Fibroblast of skin of left quadriceps (primary cell): Measurements from ENCODE around the gene SGCD.
"Not testable (repeated sequence)": the region's sequence is repeated elsewhere in the genome, so short reads cannot be mapped to it uniquely, and the experiment has no call there.

Source experiments
- DNase-seq, 2 experiments: peaks; one replicate each; pipeline ENCODE4 v3.0.0-alpha.2; 2013; ENCODE audit warnings: low read depth in 2 of 2

The SGCD gene

DNA sequence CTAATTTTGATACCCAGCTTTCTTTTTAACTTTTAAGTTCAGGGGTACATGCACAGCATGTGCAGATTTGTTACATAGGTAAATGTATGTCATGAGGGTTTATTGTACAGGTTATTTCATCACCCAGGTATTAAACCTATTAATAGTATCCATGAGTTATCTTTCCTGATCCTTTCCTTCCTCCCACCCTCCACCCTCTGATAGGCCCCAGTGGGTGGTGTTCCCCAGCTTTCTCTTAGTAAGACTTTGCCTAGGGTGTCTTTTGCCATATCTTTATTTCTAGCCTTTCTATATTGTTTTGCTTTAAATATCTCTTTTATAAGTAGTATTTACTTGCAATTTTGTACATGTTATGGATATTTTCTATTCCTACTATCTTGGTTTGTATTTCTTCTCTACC is 243.7 kb downstream of the SGCD start:
- no peak for DNase-seq

DNA sequence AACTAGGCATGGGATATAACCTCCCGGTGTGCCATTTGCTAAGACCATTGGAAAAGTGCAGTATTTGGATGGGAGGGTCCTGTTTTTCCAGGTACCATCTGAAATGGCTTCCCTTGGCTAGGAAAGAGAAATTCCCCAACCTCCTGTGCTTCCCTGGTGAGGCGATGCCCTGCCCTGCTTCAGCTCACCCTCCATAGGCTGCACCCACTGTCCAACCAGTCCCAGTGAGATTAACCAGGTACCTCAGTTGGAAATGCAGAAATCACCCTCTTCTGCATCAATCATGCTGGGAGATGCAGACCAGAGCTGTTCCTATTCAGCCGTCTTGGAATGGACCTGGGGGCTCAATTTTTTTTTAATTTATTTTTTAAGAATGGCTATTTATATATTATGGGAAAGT is 254.8 kb downstream of the SGCD start:
- no peak for DNase-seq

DNA sequence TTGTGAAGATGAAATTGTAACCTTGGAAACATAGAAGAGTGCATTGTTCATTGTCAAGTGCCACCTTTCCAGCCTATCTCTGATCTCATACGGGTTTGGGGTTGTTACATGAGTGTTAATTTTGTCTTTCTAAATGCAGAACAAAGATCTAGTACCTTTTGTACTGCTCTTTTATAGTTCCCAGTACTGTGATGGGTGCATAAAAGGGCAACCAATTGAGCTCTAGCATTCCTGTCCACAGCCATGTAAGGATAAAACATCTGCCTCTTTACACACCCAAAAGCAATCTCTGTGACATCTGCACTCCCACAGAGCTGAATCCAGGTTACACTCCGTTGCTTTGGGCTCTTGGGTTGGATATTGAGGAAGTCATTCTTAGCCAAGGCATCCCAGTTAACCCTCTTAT is 255.2 kb downstream of the SGCD start:
- no peak for DNase-seq

DNA sequence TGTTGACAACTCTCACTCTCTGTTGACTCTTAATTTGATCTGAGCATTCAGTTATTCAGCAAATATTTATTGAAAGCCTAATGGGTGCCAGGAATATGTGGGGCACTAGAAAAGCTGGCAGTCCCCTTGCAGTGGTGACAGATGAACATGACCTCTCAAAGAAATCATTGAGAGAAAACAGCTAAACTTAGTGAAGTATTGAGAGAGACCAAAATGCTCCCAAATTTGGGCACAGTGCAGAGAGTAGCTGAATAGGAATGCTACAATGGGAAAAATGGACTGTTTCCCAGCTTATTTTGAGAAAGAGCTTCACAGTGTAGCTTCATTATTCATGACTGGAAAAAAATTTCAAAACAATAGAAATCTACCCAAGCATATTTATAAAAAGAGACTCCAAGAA is 257.9 kb downstream of the SGCD start:
- no peak for DNase-seq

DNA sequence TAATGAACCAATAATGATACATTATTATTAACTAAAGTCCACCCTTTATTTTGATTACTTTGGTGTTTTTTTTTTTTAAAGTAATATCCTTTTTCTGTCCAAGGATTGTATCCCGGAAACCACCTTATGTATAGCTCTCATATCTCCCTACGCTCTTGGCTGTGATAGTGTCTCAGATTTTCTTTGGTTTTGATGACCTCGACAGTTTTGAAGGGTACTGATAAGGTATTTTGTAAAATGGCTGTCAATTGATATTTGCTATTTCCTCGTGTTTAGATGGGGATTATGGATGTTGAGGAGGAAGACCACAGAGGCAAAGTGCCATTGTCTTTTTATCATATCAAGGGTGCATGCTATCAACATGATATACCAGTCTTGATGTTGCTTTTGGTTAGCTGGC is 259.0 kb downstream of the SGCD start:
- no peak for DNase-seq

DNA sequence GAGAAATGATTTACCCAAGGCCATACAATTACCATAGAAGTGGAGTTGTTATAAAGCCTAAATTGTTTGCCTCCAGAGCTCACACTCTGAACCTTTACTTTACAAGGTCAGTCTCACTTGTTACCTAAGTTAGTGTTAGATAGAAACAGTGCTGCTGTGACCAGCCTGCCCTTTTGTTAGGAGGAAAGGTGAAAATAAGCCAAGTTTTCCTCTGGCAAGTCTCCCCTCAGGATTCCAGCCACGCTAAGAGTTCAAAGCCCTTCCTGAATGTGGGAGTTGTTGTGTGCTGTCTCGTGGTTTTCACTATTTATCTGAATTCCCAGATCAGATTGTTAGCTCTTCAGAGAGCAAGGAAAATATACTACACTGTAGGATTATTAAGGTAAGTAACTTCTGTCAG is 260.0 kb downstream of the SGCD start:
- DNase-seq = no peak

DNA sequence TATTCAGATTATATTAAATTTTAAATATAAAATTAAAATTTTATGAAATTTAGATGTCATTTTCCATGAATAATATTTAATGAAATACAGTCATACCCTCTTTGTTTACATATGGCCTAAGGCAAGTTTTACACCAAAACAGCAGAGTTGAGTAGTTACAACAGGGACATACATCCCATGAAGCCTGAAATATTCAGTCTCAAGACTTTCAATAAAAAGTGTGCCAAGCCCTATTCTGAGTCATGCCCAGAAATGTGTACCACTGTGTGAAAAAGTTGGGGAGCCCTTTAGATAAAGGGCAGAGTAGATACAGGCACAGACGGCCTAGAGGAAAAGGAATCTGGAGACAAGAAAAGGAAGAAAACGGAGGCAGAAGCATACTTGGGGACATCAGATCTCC is 261.3 kb downstream of the SGCD start:
- DNase-seq = no peak

DNA sequence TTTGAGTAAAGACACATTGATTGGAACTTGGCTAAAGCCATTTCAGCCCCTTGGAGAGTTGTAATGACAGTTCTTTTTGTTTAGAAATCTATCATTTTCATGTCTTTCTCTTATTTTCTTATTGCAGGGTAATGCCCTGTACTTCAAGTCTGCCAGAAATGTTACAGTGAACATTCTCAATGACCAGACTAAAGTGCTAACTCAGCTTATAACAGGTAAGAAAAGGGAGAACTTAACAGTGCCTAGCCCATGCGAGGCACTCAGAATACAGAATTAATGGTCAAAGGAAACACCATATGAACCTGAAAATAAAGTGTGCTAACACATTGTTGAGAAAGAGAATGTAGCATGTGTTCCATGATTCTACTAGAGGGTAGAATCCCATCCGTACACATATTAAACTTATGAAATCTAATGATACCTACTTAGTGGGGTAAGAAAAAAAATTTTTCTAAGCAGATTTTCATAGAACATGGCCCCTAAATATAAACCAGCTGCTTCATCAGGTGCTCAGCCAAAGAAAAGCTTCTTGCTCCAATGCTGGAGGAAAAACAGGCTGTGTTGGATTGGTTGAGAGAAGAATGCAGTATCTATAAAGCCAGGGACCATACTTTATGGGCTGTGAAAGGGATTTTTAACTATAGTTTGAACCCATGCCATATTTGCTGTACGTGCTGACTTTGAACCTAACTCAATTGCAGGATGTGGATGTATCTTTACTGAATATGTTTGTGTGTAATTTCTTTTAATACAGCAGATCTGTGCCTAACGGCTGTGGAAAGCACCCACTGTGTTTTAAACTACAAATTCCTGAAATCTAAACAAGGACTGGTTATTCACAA is 262.4 kb downstream of the SGCD start:
- DNase-seq = no peak

DNA sequence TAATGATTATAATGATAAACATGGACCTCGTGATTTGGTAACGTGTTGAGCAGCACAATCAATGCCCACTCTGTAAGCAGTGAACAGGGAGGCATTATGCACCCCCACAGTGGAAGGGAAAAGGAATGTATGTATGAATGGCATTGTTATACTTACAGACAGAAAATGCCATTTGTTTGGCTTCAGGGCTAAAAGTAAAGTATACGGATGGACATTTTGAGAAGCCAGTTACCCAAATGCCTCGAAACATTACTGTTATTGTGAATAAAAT is 262.9 kb downstream of the SGCD start:
- DNase-seq = no peak

DNA sequence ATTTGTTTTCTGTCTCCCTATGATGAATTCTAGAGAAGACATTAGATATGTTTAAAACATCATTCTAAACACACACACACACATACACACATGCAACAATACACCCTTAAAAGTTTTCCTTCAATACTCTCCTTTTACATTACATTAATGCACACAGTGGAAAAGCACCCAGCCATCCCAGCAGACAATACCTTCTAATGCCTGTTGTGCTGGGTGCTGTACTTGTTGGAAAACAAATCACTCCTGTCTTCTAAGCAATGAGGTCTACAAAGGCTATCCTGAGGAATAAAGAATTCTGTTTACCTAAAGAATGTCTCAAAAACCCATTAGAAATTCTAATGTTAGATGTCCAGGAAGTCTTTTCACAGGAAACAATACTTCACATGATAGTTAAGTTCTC is 264.0 kb downstream of the SGCD start:
- DNase-seq = no peak

DNA sequence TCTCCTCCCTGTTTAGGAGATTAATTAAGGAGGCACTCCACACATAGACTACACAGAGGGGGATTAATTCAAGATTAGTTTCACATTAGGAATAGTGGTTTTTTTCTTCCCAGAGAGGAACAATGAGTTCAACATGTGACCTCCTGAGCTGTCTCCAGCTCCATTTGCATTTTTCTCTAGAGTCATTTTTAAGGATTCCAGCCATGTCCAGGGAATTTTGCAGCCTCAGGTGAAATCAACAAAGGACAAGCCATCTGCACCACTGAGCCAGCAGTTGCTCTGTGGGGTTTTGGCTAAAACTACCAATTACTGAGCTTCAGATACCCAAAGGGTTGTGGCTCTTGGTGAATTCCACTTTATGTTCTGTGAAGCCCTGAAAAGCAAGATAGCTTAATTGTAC is 264.7 kb downstream of the SGCD start:
- DNase-seq = no peak

DNA sequence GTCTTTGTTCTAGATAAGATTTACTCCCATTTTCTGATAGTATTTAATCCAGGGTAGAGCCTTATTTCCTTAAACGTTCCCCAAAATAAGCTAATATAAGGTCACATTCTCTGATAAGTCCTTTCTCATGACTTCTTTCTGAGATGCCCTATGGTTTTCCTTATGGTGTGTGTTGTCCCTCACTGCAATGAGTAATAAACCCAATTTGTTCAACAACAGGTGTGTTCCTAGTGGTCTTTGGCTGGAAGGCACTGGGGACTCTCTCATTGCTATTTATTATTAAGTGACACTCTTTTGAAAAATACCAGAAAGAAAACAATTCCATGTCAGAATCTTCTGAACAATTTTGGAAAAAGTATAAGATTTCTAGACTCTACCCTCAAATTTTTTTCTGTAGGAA is 266.6 kb downstream of the SGCD start:
- DNase-seq = no peak

DNA sequence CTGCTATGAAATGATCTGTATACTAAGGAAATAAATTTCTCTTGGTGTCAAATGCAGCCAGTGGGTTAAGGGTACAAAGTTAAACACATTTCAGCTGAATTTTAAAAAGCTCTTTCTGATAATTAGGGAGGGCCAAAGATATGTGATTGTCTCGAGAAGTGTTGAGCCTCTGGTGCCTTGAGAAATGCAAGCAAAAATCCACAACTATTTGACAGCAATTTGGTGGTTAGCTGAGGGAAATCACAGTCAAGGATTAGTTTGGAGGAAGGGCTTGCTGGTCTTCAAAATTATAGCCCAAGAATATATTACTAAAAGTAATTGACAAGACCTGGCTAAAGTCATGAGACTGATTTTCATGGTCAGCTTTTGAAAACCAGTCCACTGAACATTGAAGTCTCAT is 267.4 kb downstream of the SGCD start:
- DNase-seq = no peak

DNA sequence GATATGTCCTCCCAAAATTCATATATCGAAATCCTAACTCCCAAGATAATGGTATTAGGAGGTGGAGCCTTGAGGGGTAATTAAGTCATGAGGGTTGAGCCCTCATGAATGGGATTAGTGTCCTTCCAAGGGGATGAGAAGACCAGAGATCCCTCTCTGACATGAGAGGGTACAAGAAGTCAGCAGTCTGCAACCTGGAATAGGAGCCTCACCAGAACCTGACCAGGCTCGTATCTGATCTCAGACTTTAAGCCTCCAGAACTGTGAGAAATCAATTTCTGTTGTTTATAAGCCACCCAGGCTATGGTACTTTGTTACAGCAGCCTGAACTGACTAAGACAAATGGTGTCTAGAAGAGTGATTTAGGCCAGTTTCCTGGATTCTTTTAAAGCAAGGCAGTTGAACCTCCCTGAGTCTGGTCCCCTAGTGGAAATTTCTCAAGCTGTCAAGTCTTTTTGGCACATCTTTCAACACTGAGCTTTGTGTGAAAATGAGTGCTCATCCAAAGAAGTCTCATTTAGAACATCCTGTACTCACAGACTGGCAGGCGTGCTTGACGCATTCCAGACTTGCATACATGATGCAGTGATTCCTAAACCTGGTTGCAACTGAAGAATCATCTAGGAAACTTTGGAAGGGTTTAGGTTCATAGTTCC is 268.3 kb downstream of the SGCD start:
- no peak for DNase-seq

DNA sequence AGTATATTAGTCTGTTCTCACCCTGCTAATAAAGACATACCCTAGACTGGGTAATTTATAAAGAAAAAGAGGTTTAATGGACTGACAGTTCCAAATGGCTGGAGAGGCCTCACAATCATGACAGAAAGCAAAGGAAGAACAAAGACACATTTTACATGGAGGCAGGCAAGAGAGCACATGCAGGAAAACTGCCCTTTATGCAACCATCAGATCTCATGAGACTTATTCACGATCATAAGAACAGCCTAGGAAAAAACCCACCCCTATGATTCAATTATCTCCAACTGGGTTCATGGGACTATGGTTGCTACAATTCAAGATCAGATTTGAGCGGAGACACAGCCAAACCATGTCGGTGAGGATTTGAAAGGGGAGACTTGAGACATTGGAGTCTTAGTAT is 270.3 kb downstream of the SGCD start:
- no peak for DNase-seq

DNA sequence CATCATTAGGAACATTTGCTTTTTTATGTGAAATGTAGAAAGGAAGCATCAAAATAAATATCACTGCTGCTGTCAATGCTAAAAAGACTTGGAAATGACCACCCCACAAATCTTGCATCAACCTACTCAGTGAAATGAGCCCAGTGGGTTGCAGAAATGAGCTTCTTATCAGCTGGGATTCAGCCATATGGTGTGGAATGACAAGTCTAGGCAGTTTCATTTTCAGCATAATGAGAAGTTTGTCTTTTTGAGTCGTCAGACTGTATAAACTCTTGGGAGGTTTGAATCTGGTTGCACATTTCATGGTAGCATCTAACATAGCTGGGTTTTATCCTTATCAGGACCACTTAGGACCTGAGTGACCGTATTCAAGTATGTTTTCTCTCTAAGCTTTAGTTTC is 272.0 kb downstream of the SGCD start:
- DNase-seq = no peak

DNA sequence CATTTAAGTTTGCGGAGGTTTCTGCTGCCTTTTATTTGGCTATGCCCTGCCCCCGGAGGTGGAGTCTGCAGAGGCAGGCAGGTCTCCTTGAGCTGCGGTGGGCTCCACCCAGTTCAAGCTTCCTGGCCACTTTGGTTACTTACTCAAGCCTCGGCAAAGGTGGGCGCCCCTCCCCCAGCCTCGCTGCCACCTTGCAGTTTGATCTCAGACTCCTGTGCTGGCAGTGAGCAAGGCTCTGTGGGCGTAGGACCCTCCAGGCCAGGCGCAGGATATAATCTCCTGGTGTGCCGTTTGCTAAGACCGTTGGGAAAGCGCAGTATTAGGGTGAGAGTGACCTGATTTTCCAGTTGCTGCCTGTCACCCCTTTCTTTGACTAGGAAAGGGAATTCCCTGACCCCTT is 283.6 kb downstream of the SGCD start:
- not testable (repeated sequence) for DNase-seq

DNA sequence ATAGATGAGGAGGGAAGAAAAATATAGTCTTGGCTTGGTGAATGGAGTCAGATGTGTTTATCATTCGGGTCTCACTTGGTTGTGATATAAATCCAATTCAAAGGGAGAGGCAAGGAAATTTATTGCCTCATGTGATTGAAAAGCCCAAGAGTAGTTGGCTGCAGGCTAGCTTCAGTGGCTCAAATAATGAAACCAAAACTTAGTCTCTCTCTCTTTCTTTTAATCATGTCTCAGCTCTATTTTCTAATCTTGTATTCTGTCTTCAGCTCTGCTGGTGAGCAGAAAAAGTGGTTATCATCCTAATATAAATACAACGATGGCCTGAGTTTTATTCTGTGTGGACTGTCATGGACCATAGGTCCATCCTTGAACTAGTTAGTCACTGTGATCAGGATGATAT is 288.9 kb downstream of the SGCD start:
- DNase-seq = no peak

DNA sequence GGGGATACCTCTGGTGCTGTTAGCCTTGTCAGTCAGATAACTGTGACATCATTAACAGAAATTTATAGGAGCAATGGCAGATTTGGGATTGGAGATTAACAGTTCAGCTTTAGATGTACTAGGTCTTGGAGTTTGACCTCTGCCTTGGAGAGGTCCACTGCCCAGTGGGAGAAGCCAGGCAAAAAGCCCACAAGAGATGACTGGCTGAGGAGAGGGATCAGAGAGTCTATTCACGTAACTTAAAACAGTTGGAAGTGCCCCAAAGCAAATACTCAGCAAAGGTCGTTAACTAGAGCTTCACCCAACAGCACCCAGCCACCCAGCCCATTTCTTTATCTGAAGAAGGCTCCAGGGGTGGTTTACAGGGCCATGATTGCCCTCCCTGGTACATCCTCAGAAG is 290.5 kb downstream of the SGCD start:
- DNase-seq = no peak

DNA sequence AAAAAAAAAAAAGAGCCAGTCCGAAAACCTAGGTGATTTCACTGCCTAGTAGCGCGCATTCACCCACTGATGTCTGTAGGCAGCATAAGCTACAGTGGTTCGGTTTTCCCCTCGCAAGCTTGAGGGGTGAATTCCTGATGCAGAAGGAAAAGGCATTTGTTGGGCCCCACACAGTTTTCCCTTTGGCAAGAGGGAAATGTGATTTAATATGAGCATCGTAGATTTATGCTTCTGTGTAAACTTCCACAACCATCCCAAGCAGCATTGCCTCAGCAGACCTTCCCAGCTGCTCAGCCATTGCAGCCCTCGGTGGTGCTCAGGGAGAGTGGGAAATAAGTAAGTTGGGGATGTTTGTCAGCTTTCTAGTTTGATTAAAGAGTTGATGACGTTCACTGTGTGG is 291.6 kb downstream of the SGCD start:
- DNase-seq = no peak

DNA sequence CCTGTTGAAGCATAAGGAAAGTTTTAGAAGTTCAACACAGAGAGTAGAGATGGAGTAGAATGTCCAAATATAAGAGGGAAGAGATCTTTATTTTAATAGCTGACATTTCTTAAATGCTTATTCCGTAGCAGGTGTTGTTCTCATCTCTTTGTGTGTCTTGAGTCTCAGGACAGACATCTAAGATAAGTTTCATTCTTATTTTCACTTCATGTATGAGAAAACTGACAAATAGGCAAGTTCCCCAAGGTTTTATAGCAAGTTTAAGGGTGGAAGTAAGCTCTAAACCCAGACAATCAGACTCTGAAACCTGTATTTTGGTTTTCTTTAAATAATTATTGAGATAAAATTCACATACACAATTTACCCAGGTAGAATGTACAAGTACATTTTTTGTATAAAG is 294.8 kb downstream of the SGCD start:
- no peak for DNase-seq

DNA sequence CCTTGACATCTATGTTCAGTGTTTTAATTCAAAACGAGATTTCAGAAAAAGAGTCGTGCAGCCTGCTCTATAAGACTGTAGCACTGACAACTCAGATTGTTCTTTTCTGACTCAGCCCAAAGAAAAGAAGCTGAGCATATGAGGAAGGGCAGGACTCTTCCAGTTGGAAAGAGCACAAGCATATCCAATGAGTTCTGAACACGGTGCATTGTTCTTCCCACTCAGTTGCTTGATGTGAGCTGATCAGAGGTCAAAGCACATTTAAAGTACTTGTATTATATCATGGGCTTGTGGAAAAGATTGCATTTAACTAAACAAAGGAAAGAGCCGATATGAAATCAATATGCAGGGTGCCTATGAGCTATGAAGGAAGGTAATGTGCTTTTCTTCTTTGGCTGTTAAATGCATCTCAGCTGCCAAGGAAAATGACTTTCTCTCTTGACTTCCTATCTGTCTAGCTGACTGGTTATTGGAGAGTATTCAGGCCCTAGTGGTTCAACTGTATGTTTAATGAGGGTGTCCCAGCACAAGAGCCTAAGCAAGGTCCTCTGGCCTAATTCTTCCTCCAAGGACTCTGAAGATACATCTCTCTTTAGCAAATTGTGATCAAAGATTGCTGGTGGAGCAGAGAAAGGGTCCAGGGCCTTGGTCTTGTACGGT is 296.5 kb downstream of the SGCD start:
- no peak for DNase-seq

DNA sequence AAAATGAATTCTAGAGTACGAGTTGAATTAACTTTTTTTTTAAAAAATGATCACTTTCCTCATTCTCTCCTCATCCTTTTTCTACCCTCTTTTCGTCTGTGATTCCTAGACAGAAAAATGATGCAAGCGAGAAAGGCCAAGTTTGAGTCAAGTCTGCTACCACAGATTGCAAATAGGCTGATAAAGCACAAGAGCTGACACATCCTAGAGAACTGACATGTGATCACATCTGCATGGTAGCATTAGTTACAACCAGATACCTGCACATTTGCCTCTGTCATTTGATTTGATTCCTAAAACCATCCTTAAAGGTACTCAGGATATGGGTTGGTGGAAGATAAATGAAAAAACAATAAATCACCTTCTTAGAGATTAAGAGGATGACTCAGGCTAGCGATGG is 297.7 kb downstream of the SGCD start:
- no peak for DNase-seq
